PC-9 (cell line): Measurements from ENCODE around the gene FBLL1. TPM values are rescaled to one million over a fixed set of nuclear protein-coding genes. Genes with fewer than 3 reads are reported as not detected.

Source experiments
- Bru-seq: library from RNA; stranded (reverse); fragments of 400-500 nt; gene quantifications from one replicate; lab custom pipeline; 2021; lab: Mats Ljungman, UMichigan
- BruChase-seq, 2 experiments: library from RNA; stranded (reverse); fragments of 400-500 nt; gene quantifications; one replicate each; lab custom pipeline; 2021; lab: Mats Ljungman, UMichigan
- BruUV-seq: library from RNA; stranded (reverse); fragments of 400-500 nt; replicated peaks from 2 replicates; lab custom pipeline; 2021; lab: Mats Ljungman, UMichigan
- CTCF ChIA-PET: fragments of 300-600 bp; sonication (Branson Sonifier 250); formaldehyde crosslinking; loops from one replicate; lab custom pipeline; 2022; ENCODE audit warnings: antibody characterized with exemption; lab: Charles Lee
- POLR2A ChIA-PET: fragments of 300-600 bp; sonication (Branson Sonifier 250); formaldehyde crosslinking; loops from one replicate; lab custom pipeline; 2022; ENCODE audit warnings: antibody characterized with exemption; ENCODE audit not compliant: unreplicated experiment; lab: Charles Lee
- DNase-seq, 2 experiments: peaks; one replicate each; pipeline versions ENCODE4 v3.0.0 to v3.0.0-alpha.2; 2015 to 2022; ENCODE audit warnings: mixed read lengths in 1 of 2
- H2AFZ ChIP-seq: fragments of 200-600 bp; sonication (generic); 2 replicates; pipeline ENCODE4 v1.8.1; 2017; ENCODE audit warnings: antibody characterized with exemption
- H3F3A ChIP-seq: fragments of 200-600 bp; sonication (generic); 2 replicates; pipeline ENCODE4 v1.8.1; 2017; ENCODE audit warnings: antibody characterized with exemption, mild to moderate bottlenecking, low read depth; ENCODE audit not compliant: insufficient read depth
- H3K27ac ChIP-seq: fragments of 200-600 bp; sonication (generic); 2 replicates; pipeline ENCODE4 v1.6.1; 2016; ENCODE audit warnings: mixed run types
- H3K27me3 ChIP-seq: fragments of 200-600 bp; sonication (generic); 2 replicates; pipeline ENCODE4 v1.6.1; 2016; ENCODE audit warnings: low read depth, mixed run types; ENCODE audit not compliant: insufficient read depth
- H3K36me3 ChIP-seq: fragments of 200-600 bp; sonication (generic); 2 replicates; pipeline ENCODE4 v1.6.1; 2016; ENCODE audit warnings: low read depth, mixed run types
- H3K4me1 ChIP-seq: fragments of 200-600 bp; sonication (generic); replicated peaks from 2 replicates; pipeline ENCODE4 v1.6.1; 2016; ENCODE audit warnings: mixed run types; ENCODE audit not compliant: insufficient read depth
- H3K4me2 ChIP-seq: fragments of 200-600 bp; sonication (generic); 2 replicates; pipeline ENCODE4 v1.6.1; 2017; ENCODE audit warnings: mixed run types
- H3K4me3 ChIP-seq: fragments of 200-600 bp; sonication (generic); 2 replicates; pipeline ENCODE4 v1.6.1; 2016; ENCODE audit warnings: mixed run types
- H3K79me2 ChIP-seq: fragments of 200-600 bp; sonication (generic); 2 replicates; pipeline ENCODE4 v1.6.1; 2017; ENCODE audit warnings: low read depth, mixed run types
- H3K9me2 ChIP-seq: fragments of 200-600 bp; sonication (generic); 2 replicates; pipeline ENCODE4 v1.8.1; 2017; ENCODE audit warnings: mild to moderate bottlenecking; ENCODE audit not compliant: insufficient read depth
- H3K9me3 ChIP-seq: fragments of 200-600 bp; sonication (generic); 2 replicates; pipeline ENCODE4 v1.8.1; 2016; ENCODE audit warnings: low read depth; ENCODE audit not compliant: insufficient read depth
- H4K20me1 ChIP-seq: fragments of 200-600 bp; sonication (generic); 2 replicates; pipeline ENCODE4 v1.8.1; 2017; ENCODE audit not compliant: insufficient read depth
- CTCF ChIP-seq: fragments of 200-600 bp; sonication (generic); conservative IDR thresholded peaks from 2 replicates; pipeline ENCODE4 v1.6.1; 2017; ENCODE audit warnings: mixed run types, antibody characterized with exemption, mild to moderate bottlenecking, moderate library complexity
- EZH2 ChIP-seq: fragments of 200-600 bp; sonication (generic); IDR thresholded peaks from 2 replicates; pipeline ENCODE4 v1.8.0; 2017; ENCODE audit warnings: antibody characterized with exemption, low read depth
- intact Hi-C: fragments of 100-400 bp; cut with micrococcal nuclease; formaldehyde crosslinking; loops from one replicate; pipeline ENCODE4 v1.10.0; 2022; ENCODE audit not compliant: unreplicated experiment
- long read RNA-seq: library from polyadenylated mRNA; stranded (forward); transcript quantifications from one replicate; pipeline ENCODE4 v2.0.0, GENCODE V29; 2022
- total RNA-seq: library from RNA; stranded (reverse); gene quantifications from 2 replicates; pipeline ENCODE4 v1.2.3, GENCODE V29; 2021

The FBLL1 gene
- total RNA-seq (not detected in 2 replicates), Bru-seq, nascent RNA (percentile 23 among the genes with signal in this experiment), BruChase-seq, experiment 1, labeled RNA remaining after a 2-hour chase (percentile 23 among the genes with signal in this experiment), BruChase-seq, experiment 2, labeled RNA remaining after a 6-hour chase (percentile 26 among the genes with signal in this experiment)
- long read RNA-seq = 0 reads

- H3F3A ChIP-seq = no peaks in the 10 kb centered on the region
- no peaks in the 10 kb centered on the region for H3K9me3 ChIP-seq
- intact Hi-C loops = no loop called here
- no peak within 1 kb of the TSS for H2AFZ ChIP-seq
- no peaks in the 10 kb centered on the region for H3K4me1 ChIP-seq
- ChIA-PET CTCF (no interaction called here), POLR2A (no interaction called here)
- TF ChIP-seq EZH2 (no peak), CTCF (no peak)
- no peak within 1 kb of the TSS for H3K4me3 ChIP-seq
- no TSS peak for BruUV-seq
- DNase-seq = no peak
- H3K9me2 ChIP-seq = no peaks in the 10 kb centered on the region
- no peak within 1 kb of the TSS for H3K4me2 ChIP-seq
- no peak within 1 kb of the TSS for H3K27ac ChIP-seq
- H4K20me1 ChIP-seq = no peaks in the 10 kb centered on the region
- no peaks in the 10 kb centered on the region for H3K36me3 ChIP-seq
- no peaks in the 10 kb centered on the region for H3K79me2 ChIP-seq
- 0 out of 2 replicates have a peak, but pooled peaks cover 4% of the 10 kb centered on the region for H3K27me3 ChIP-seq
These were observed at the start of gene FBLL1 for GRCh38 chr5:168528521-168529373. FBLL1 (plus strand) TSS chr5:168529305; CDS start chr5:168529505, 200 bp downstream.

- Histone ChIP-seq H3K9me3 (no peaks in the 10 kb centered on the region), H3K79me2 (no peaks in the 10 kb centered on the region), H3K36me3 (no peaks in the 10 kb centered on the region), H3F3A (peaks cover 13% of the 10 kb centered on the region; the same call in 1 of the 2 replicates), H3K4me1 (no peaks in the 10 kb centered on the region), H3K27me3 (no peaks in the 10 kb centered on the region), H3K4me3 (no peak overlapping the region), H3K4me2 (no peak overlapping the region), H2AFZ (no peak overlapping the region), H4K20me1 (no peaks in the 10 kb centered on the region), H3K9me2 (no peaks in the 10 kb centered on the region), H3K27ac (no peak overlapping the region)
- intact Hi-C loops = loop anchor here (10.0 kb wide), 2 partner anchors 94 to 194 kb away; partner anchors contain the start of gene PANK3
- CTCF ChIA-PET = interaction anchor here (0.7 kb wide), 1 partner anchor 830 kb away, joined by 3 read pairs; no protein-coding TSS in a partner anchor
- BruUV-seq = no TSS peak
- POLR2A ChIA-PET = no interaction called here
- TF ChIP-seq EZH2 = no peak
- TF ChIP-seq CTCF = no peak
- no peak for DNase-seq
These were observed 48.5 kb upstream of the FBLL1 start for GRCh38 chr5:168480601-168481000.

GRCh38 chr5:168481330-168481788, 47.7 kb upstream of the FBLL1 start:
- Histone ChIP-seq H3K4me2 (no peak overlapping the region), H3K36me3 (no peaks in the 10 kb centered on the region), H3K4me1 (peaks cover 4% of the 10 kb centered on the region; the same call in 1 of the 2 replicates), H2AFZ (no peak overlapping the region), H3K4me3 (no peak overlapping the region), H3K9me3 (no peaks in the 10 kb centered on the region), H3K27ac (no peak overlapping the region), H3K9me2 (no peaks in the 10 kb centered on the region), H3K79me2 (no peaks in the 10 kb centered on the region), H4K20me1 (no peaks in the 10 kb centered on the region), H3K27me3 (no peaks in the 10 kb centered on the region), H3F3A (peaks cover 9% of the 10 kb centered on the region; the same call in 1 of the 2 replicates)
- intact Hi-C loops = loop anchor here (1.0 to 10.0 kb wide), 3 partner anchors 32 to 193 kb away; partner anchors contain the start of gene PANK3
- CTCF ChIA-PET = interaction anchor here (0.7 kb wide), 1 partner anchor 831 kb away, joined by 3 read pairs; no protein-coding TSS in a partner anchor
- TF ChIP-seq CTCF = no peak
- TF ChIP-seq EZH2 = no peak
- POLR2A ChIA-PET = no interaction called here
- DNase-seq = peak in 1 of 2 experiments; percentile 43
- BruUV-seq = no TSS peak
